ENCODE results near the gene TFB1M.
A peak's percentile ranks its signal among the peaks of the same experiment; 100 is the strongest.
"Not testable (repeated sequence)": the region's sequence is repeated elsewhere in the genome, so short reads cannot be mapped to it uniquely, and the experiment has no call there.

Gene TFB1M

DNA sequence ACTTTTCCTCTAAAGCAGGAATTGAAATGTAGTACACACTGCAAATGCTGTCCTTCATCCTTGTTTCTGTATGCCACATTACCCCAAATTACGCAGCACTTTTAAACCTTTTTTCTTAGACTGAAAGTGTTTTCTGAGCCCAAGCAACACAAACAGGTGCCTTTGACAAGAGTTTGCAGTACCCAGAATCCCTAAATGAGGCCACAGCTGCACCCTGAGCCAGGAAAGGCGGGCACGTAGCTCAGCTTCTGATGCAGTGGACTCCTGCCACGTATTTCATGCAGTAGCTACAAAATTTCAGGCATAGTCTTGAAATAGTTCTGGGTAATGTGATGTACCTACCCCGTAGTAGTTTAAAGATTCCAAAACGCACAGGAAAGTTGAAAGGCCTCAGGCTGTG lies 81.4 kb downstream of the TFB1M start:
- no peak for DNase-seq

DNA sequence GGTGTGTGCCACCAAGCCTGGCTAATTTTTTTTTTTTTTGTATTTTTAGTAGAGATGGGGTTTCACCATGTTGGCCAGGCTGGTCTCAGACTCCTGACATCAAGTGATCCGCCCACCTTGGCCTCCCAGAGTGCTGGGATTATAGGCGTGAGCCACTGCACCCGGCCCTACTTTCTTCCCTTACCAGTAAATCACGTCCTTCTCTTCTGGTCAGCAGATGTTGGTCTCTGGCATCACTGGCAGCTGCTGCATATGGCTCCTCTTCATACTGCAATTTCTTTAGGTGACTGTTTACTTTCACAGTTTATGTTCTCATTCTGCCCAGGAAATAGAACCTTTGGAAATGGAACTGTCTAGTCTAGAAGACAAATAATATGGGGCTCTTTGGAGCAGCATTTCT lies 83.3 kb downstream of the TFB1M start:
- DNase-seq, result not testable (repeated sequence)

DNA sequence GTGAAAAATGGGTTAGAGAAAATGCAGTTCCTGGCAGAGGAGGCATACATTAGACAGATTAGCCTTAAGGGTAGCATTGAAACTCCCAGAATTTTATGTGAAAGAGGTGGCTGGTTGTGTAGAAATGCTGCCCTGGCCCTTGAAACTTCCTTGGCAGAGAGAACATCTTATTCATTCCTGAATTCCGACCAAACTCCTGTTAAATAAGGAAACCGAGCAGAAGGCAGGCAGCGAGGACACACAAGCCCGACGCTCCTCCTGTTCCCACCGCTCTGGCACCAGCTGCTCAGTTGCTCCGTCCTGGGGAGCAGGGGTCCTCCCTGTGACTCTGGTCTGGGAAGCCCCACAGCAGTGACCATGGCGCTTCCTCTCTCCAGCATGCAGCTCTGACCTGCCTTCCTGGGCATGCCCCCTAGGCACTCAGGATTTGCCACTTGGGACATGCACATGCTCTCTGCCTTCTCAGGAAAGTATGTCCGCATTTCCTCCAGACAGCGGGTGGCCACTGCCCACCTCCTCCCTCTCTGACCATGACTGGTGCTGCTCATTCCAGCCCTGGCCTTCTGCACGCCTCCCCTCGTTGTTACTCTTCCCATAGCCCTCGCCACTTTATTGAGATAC lies 85.6 kb downstream of the TFB1M start:
- no peak for DNase-seq

DNA sequence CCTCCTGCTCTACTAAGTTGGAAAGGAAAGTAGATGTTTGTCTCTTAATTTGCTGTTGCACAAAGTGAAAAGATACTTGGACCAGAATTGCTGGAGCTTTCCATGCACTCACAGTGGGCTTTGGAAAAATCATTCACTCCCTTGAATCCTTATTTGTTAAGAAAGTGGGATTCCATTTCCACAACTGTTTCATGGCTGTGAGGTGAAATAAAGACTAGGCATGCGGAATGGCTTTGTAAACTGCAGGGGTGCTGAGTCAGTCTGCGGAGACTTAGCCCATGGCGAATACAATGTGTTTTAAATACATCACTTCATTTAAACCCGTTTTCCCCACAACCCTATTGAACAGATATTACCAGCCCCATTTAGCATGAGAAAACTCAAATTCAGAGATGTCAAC lies 87.2 kb downstream of the TFB1M start:
- no peak for DNase-seq

DNA sequence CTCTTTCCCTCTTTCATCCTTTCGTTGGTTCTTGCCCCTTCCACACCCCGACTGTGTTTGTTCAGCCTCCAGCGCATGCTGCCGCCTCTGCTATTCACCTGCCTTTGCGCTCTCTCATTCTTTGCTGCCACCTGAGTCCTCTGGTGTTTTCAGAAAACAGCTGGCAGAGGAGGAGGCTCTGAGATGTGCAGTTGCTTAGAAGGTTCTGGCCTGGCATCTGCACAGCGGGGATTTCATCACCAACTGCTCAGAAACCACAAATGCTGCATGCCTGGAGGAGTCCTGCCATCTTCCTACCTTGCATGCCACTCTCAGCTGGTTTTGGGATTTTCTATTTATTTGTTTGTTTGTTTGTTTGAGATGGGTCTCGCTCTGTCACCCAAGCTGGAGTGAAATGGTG lies 89.7 kb downstream of the TFB1M start:
- no peak for DNase-seq

DNA sequence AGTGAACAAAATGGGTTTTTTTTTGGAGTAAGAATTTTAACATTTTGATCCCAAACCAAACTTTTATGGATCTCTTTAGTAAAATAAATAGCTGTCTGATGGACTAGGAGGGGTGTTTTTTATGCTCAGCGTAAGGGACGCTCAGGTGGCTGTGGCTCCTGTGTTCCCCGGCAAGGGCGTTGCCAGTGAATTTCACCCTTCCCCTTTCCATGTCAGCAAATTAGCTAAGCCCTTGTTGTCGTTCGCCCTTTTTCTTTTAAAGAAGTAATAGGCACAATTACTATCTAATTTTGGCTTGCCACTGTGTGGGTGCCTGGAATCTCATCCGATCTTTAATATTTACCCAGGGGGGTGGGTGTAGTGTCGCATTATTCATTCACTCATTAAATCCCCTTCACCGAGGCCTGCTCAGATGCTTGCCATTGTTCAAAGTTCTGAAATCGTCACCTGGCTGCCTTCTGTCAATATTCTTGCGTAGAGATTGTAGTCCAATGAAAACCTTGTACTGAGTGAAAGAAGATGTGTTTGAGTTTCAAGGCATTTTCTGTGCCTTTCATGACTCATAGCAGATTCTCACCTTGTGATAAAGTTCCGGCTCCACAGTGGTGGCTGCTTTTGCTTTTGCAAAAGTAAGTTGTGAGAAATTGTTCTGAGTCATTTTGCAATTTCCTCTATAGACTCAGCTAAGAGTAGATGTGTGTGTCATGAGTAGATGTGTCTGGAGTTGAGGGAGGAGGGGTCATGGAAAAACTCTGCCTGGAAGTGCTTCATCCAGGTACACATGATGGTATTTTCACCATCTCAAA lies 90.4 kb downstream of the TFB1M start:
- peak; percentile 23 to 29 for DNase-seq

DNA sequence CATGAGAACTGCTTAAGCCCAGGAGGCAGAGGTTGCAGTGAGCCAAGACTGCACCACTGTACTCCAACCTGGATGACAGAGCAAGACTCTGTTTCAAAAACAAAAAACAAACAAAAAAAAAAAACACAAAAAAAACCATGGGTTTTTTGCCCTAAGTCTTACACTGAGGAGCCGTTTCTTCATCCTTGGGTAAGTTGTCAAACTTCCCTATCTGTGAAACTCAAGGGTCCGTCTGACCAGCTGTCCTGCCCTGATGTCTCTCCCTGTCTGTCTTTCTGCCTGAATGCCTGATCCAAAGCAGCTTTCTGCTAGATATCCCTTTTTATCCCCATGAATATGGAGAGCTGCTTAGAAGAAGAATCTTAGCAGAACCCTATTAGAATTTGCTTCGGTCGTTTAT lies 91.8 kb downstream of the TFB1M start:
- no peak for DNase-seq

DNA sequence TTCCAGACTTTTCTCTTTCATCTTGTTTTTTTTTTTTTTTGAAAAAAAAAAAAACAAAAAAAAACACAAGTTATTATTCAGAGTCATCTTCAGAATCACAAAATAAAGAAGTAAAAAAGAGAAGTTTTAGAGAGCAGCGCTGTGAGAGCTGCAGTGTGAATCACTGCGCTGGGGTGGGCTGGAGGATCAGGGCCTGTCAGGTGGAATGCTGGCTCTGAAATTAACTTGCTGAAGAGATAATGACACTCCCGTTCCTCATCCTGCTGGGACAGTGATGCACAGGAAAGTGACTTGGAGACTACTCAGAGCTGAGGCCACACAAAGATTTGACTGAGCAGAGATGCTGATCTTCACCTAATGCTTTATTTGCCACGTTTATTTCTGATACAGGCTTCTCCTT lies 93.2 kb downstream of the TFB1M start:
- no peak for DNase-seq

DNA sequence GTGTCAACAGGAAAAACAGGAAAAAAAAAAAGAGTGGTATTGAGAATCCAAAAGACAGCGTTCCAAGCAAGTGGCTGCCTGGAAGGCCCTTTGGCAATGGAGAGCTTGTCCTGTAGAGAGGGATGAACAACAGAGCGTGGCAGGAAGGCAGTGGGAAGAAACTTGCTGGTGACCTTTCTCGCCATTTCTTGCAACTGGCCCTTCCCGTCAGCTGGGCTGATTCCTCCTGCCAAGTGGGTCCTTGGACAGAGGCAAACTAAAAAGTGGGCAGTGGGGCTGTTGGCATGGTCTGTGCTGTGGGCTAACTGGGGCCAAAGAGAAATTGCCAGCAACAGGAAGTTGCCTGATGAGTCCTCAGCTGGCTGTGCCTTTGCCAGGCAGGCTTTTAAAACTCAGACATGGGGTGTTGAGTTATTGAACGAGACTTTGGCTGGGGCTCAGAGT lies 94.4 kb downstream of the TFB1M start:
- no peak for DNase-seq

DNA sequence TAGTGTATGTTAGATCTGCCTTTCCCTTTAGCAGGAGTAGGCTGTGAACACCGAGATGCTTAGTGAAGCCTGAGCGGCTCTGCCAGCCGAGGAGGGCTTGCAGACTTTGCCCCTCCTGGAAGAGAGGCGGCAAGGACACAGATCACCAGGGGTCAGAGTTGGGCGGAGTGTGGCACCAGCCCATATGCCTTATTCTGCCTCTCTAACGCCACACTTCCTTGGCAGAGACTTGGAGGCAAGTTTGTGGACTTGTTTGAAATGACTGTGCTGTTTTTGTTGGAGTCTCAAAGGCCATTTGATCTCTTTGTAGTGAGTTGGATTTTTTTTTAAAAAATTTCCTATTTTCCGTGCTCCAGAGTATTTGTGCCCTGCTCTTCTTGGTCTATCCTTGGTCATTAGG lies 95.0 kb downstream of the TFB1M start:
- no peak for DNase-seq

DNA sequence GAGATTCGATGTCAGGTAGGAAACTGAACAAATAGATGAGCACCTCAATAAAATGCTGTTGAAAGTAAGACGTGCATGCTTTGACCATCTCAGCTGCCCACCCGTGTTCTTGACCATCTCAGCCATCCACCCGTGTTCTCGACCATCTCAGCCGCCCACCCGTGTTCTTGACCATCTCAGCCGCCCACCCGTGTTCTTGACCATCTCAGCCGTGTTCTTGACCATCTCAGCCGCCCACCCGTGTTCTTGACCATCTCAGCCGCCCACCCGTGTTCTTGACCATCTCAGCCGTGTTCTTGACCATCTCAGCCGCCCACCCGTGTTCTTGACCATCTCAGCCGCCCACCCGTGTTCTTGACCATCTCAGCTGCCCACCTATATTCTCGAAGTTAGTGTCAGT lies 95.6 kb downstream of the TFB1M start:
- DNase-seq, result not testable (repeated sequence)

DNA sequence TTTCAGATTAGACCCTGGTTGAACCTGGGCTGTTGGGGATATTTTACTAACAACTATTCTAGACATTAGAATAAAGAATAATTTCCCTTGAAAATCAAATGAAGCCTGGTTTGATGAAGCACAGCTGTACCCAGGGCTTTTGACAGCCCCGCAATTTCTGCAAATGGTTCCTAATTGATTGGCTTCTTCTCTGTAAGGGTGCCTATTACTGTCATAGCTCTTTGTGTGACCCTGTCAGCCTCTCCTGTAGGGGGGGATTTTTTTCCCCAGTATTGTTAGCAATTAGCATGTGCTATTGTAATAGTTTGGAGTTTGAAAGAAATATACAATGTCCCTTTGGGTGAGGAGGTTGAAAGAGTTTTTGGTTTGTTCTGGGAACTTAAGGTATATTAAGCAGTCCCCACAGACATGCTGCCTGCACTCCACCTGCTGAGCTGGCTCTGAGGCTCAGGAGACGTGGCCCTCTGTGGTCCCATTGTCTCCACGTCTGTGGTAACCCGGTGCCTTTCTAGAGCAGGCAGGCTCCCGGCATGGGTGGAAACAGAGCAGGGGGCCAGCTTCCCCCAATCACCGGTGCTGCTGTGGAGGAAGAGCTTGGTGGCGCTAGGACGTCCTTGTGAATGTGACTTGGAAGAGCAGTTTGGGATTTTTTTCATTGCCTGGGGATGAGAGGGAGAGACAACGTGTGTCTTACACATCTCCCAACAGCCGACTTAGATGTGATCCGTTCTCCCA lies 97.8 kb downstream of the TFB1M start:
- no peak for DNase-seq

DNA sequence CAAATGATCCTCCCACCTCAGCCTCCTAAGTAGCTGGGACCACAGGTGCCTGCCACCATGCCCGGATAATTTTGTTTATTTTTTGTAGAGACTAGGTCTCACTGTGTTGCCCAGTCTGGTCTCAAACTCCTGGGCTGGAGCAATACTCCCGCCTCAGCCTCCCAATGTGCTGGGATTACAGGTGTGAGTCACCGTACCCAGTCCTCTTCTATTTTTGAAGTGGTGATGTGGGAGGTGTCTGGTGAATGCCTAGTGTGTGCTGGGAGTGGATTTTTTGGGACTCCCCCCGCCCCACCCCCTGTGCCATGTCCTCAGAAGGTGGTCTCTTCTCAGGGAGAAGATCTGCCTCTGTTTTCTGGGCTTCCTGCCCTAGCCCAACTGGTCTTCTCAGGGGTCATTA lies 98.4 kb downstream of the TFB1M start:
- DNase-seq, result no peak

DNA sequence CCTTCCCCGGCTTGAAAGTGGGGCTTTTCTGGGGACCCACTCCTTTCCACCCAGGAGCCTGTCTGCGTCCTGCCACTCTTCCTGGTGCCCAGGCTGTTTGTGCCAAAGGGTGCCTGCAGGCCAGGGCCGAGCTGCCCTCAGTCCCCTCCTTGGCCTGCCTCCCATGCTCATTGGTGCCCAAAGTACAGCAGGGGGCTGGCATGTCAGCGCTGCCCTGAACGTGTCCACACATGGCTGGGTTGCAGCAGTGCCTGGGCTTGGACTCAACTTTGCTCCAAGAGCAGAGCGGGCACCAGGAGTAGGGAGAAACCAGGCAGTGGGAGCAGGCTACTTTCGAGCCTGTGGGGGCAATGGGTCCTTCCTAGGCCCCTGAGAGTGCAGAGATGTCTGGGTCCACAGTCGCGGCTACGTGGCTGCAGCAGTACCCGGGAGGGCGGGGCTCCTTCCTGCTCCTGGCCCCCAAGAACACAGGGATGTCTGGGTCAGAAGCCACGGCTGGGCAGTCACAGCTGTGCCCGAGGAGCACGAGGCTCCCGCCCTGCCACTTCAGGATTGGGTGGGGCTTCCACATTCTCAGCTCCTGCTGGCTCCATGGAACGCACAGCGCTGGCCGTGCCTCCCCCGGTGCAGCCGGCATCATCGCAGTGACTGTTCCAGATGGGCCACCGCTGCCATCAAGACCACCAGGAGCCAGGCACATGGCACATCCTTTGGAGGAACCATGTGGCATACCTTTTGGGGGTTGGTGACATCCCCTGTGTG lies 100.5 kb downstream of the TFB1M start:
- no peak for DNase-seq

DNA sequence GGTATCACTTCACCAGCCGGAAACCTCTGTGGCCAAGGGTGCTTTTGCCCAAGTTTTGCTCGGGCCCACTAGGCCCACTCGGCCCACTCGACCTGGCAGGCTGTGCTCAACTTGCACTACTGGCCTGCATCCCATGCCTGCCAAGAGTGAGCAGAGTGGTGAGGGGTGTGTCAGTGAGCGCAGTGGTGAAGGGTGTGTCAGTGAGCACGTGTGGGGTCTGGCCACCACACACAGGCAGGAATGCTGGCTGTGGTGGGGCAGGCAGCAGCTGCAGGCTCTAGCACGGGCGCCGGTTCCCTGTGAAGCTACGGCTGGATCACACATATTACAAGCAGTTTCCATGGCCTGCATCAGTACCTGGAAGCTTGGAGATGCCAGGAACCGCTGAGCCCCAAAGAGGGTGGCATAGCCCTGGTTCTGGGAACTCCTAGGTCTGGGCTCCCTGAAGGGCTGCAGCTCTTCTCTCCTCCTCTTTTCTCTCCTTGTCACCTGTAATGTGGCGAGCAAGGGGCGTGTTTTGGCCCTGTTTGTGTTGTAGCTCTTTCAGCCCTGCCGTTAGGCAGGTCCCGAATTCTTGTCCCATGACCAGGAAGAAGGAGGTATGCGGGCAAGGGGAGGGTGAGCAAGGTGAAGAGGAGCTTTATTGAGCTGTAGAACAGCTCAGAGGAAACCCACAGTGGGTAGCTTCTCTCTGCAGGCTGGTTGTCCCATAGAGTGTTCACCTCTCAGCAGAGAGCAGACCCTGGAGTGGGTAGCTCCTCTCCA lies 101.5 kb downstream of the TFB1M start:
- DNase-seq, result no peak

DNA sequence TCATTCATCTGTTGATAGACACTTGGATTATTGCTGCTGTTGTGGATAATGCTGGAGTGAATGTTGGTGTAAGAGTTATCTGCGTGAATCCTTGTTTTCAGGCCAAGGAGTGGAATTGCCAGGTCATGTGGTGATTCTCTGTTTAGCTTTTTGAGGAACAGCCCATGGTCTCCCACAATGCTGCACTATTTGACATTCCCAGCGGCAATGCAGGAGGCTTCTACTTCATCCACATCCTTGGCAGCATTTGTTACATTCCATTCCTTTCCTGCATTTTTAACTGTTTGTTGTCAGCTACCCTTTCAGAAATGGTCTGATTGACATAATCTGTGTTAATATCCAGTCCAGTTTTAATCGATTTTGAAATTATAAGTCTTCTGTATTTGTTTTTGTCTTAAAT lies 102.2 kb downstream of the TFB1M start:
- no peak for DNase-seq

DNA sequence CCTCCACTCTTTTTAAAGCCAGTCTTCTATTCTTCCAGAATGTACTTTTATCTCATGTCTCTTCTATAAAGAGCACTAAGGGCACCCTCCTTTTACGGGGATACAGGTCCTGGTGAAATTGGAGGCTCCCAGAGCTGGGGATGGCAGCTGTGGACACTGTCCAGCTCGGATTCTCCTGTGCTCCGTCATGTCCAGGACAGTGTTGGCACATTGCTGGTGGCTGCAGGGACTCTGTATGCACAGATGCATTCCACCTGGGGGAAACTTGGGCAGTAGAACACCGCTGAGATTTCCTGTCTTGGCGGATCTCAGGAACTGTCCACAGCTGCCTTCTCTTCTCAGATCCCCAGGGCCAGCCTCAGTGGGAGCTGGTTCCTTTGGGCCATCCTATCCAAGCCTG lies 107.1 kb downstream of the TFB1M start:
- no peak for DNase-seq

Data from stimulated activated CD4-positive, alpha-beta T cell treated with anti-CD3 and anti-CD28 coated beads, Interleukin-2, amount 100 ng/mL, for 48 hours (primary cell).